Kidney (tissue), 14 donors: ENCODE measurements around the gene IL3RA. TPM values are rescaled to one million over a fixed set of nuclear protein-coding genes. Genes with fewer than 3 reads are reported as not detected.
"Not testable (repeated sequence)": the region's sequence is repeated elsewhere in the genome, so short reads cannot be mapped to it uniquely, and the experiment has no call there.

ENCODE experiments used
- DNase-seq, 5 donors: peaks; one replicate each; pipeline ENCODE4 v3.0.0-alpha.2; 2013 to 2020
- FAIRE-seq: peaks from 2 replicates; lab custom pipeline; 2012; peaks lifted over from hg19 to GRCh38; lab: Jason Lieb, UNC
- H3K27ac ChIP-seq, 2 donors: one replicate each; pipeline ENCODE4 v1.7.0; 2013; ENCODE audit warnings: low read depth in 2 of 2, low read length in 2 of 2, inconsistent platforms in 1 of 2
- H3K27me3 ChIP-seq: one replicate; pipeline ENCODE4 v1.7.1; 2013; ENCODE audit warnings: low read length, inconsistent platforms; ENCODE audit not compliant: control insufficient read depth, insufficient read depth
- H3K36me3 ChIP-seq, 3 donors: one replicate each; pipeline versions ENCODE4 v1.7.0 to v1.7.1; 2013; ENCODE audit warnings: low read length in 3 of 3, control low read depth in 1 of 3, inconsistent platforms in 1 of 3; ENCODE audit not compliant: insufficient read depth in 3 of 3, control insufficient read depth in 2 of 3
- H3K4me1 ChIP-seq, 3 donors: one replicate each; pipeline versions ENCODE4 v1.7.0 to v1.7.1; 2013; ENCODE audit warnings: low read length in 3 of 3, inconsistent platforms in 1 of 3, low read depth in 1 of 3; ENCODE audit not compliant: control insufficient read depth in 2 of 3, insufficient read depth in 2 of 3
- H3K4me3 ChIP-seq, 3 donors: one replicate each; pipeline versions ENCODE4 v1.7.0 to v1.8.1; 2013; ENCODE audit warnings: low read length in 3 of 3, control low read depth in 1 of 3, inconsistent platforms in 1 of 3
- H3K9ac ChIP-seq, 3 donors: one replicate each; pipeline versions ENCODE4 v1.7.0 to v1.7.1; 2013; ENCODE audit warnings: low read length in 3 of 3, control low read depth in 1 of 3, inconsistent platforms in 1 of 3
- H3K9me3 ChIP-seq, 3 donors: one replicate each; pipeline versions ENCODE4 v1.7.0 to v1.7.1; 2013; ENCODE audit warnings: low read length in 3 of 3, control low read depth in 1 of 3, inconsistent platforms in 1 of 3; ENCODE audit not compliant: control insufficient read depth in 2 of 3, insufficient read depth in 1 of 3
- CTCF ChIP-seq: IDR thresholded peaks from 3 replicates; pipeline ENCODE4 v1.5.1; 2012; ENCODE audit warnings: mild to moderate bottlenecking, moderate library complexity, borderline replicate concordance; ENCODE audit not compliant: insufficient read depth; ENCODE audit errors: extremely low read depth
- intact Hi-C: fragments of 100-400 bp; cut with DNase I; formaldehyde crosslinking; loops from one replicate; pipeline ENCODE4 v1.11.1; 2022
- polyA plus RNA-seq: library from polyadenylated mRNA; stranded (reverse); fragments of 350-450 nt; fragmentation: Illumina TruSeq; extraction: RNeasy Lipid Tissue Mini Kit (QIAGEN cat#74804); gene quantifications from one replicate; pipeline ENCODE4 v1.2.3, GENCODE V29; 2014; ENCODE audit warnings: low read depth, low replicate concordance; ENCODE audit not compliant: insufficient read depth
- total RNA-seq: library from RNA; stranded (reverse); fragmentation: NEBNext Ultra II Directional; extraction: Animal tissue kit (Norgen Biotek cat#: 25700); gene quantifications from one replicate; pipeline ENCODE4 v1.2.1, GENCODE V29; 2021
- donor health status: control.
- donor health status: control.
- donor health status: control.
- donor health status: control.
- donor health status: control.
- donor health status: DM: yes; HTN: yes; CAD: no.
- donor health status: Normal renal cell carcinoma (clear cell type).

Gene IL3RA
- total and polyA plus RNA-seq, 2 donors from 2014 or later: 4.6 to 10.2 TPM

GRCh38 chrX:1360171-1360570 is 23.6 kb downstream of the IL3RA start:
- Histone ChIP-seq H3K27ac (no peak overlapping the region), H3K36me3 (no peaks in the 10 kb centered on the region), H3K9ac (no peak overlapping the region), H3K4me3 (no peak overlapping the region), H3K4me1 (no peaks in the 10 kb centered on the region), H3K9me3 (peaks cover 0 to 3% (median 0%) of the 10 kb centered on the region in 3 donors), H3K27me3 (no peaks in the 10 kb centered on the region)
- no peak for TF ChIP-seq CTCF
- DNase-seq (no peak), FAIRE-seq (no peak)
- intact Hi-C loops: no loop called here

GRCh38 chrX:1361275-1361674 is 24.7 kb downstream of the IL3RA start:
- FAIRE-seq (no peak), DNase-seq (peak in 1 of 5 donors; percentile 39)
- H3K9ac ChIP-seq: no peak overlapping the region
- intact Hi-C loops: no loop called here
- TF ChIP-seq CTCF: no peak
- no peaks in the 10 kb centered on the region for H3K4me1 ChIP-seq
- no peaks in the 10 kb centered on the region for H3K27me3 ChIP-seq
- no peak overlapping the region for H3K4me3 ChIP-seq
- peaks cover 0 to 3% (median 0%) of the 10 kb centered on the region in 3 donors for H3K9me3 ChIP-seq
- H3K36me3 ChIP-seq: no peaks in the 10 kb centered on the region
- no peak overlapping the region for H3K27ac ChIP-seq

GRCh38 chrX:1361910-1362309 is 25.3 kb downstream of the IL3RA start:
- Histone ChIP-seq H3K27me3 (no peaks in the 10 kb centered on the region), H3K9me3 (peaks cover 0 to 3% (median 0%) of the 10 kb centered on the region in 3 donors), H3K4me3 (no peak overlapping the region), H3K27ac (no peak overlapping the region), H3K36me3 (no peaks in the 10 kb centered on the region), H3K9ac (no peak overlapping the region), H3K4me1 (no peaks in the 10 kb centered on the region)
- DNase-seq: no peak
- FAIRE-seq: no peak
- no peak for TF ChIP-seq CTCF
- intact Hi-C loops: no loop called here

- H3K27me3 ChIP-seq, intact Hi-C loops: not testable (repeated sequence)
- DNase-seq: peak in 1 of 5 donors; percentile 7
Measured at GRCh38 chrX:1366363-1366762, 29.8 kb downstream of the IL3RA start.

More at GRCh38 chrX:1366363-1366762, 29.8 kb downstream of the IL3RA start:
- not testable (repeated sequence) for H3K4me1 ChIP-seq, H3K9ac ChIP-seq, H3K27ac ChIP-seq, H3K4me3 ChIP-seq, H3K36me3 ChIP-seq, H3K9me3 ChIP-seq, FAIRE-seq
